Testis (tissue), 3 donors: ENCODE results near the gene TBCD. TPM values are rescaled to one million over a fixed set of nuclear protein-coding genes. Genes with fewer than 3 reads are reported as not detected.

ENCODE experiments used
- DNase-seq: peaks from one replicate; pipeline ENCODE4 v3.0.0-alpha.2; 2019
- H3K27ac ChIP-seq, 2 donors: fragments of 200-600 bp; sonication (generic); one replicate each; pipeline ENCODE4 v1.5.1; 2019
- H3K27me3 ChIP-seq: fragments of 200-600 bp; sonication (generic); one replicate; pipeline ENCODE4 v1.5.1; 2019
- H3K36me3 ChIP-seq: fragments of 200-600 bp; sonication (generic); one replicate; pipeline ENCODE4 v1.5.1; 2017; ENCODE audit warnings: low read depth; ENCODE audit errors: missing control alignments
- H3K4me1 ChIP-seq: fragments of 200-600 bp; sonication (generic); one replicate; pipeline ENCODE4 v1.5.1; 2019
- H3K4me3 ChIP-seq, 2 donors: fragments of 200-600 bp; sonication (generic); one replicate each; pipeline ENCODE4 v1.5.1; 2017 to 2019
- H3K9me3 ChIP-seq: fragments of 200-600 bp; sonication (generic); one replicate; pipeline ENCODE4 v1.5.1; 2017
- POLR2A ChIP-seq: fragments of 450-650 bp; IDR thresholded peaks from one replicate; pipeline ENCODE4 v1.6.1; 2017; ENCODE audit warnings: antibody characterized with exemption, mild to moderate bottlenecking, moderate library complexity
- WGBS, 2 donors: methylation state at CpG; one replicate each; pipeline ENCODE4 v1.1.5; 2018; 5-methylcytosine and 5-hydroxymethylcytosine counted together
- intact Hi-C: fragments of 100-400 bp; cut with DNase I; formaldehyde crosslinking; loops from one replicate; pipeline ENCODE4 v1.15.1; 2023; ENCODE audit warnings: low total_unique reads
- polyA plus RNA-seq: library from polyadenylated mRNA; stranded (reverse); fragments of 350-450 nt; fragmentation: Illumina TruSeq; extraction: RNeasy Lipid Tissue Mini Kit (QIAGEN cat#74804); gene quantifications from one replicate; pipeline ENCODE4 v1.2.3, GENCODE V29; 2014; ENCODE audit warnings: low read depth, low replicate concordance; ENCODE audit not compliant: insufficient read depth
- total RNA-seq, 2 donors: library from RNA; depleted of rRNA; stranded (reverse); fragments of >200 nt; gene quantifications; one replicate each; pipeline ENCODE4 v1.2.3, GENCODE V29; 2016
- TF ChIP-seq, protein P1 (sequence below), 3 experiments: fragments of 450-650 bp in 2 of 3; fragments of 200-600 bp in 1 of 3; sonication (generic) in 1 of 3; IDR thresholded peaks; one replicate each; pipeline ENCODE4 v1.5.1; 2016 to 2019; ENCODE audit warnings: antibody characterized with exemption in 3 of 3, mild to moderate bottlenecking in 2 of 3, moderate library complexity in 1 of 3

Gene TBCD
- total and polyA plus RNA-seq, 3 donors from 2014 or later, result 81.2 to 128 (median 115) TPM

DNA sequence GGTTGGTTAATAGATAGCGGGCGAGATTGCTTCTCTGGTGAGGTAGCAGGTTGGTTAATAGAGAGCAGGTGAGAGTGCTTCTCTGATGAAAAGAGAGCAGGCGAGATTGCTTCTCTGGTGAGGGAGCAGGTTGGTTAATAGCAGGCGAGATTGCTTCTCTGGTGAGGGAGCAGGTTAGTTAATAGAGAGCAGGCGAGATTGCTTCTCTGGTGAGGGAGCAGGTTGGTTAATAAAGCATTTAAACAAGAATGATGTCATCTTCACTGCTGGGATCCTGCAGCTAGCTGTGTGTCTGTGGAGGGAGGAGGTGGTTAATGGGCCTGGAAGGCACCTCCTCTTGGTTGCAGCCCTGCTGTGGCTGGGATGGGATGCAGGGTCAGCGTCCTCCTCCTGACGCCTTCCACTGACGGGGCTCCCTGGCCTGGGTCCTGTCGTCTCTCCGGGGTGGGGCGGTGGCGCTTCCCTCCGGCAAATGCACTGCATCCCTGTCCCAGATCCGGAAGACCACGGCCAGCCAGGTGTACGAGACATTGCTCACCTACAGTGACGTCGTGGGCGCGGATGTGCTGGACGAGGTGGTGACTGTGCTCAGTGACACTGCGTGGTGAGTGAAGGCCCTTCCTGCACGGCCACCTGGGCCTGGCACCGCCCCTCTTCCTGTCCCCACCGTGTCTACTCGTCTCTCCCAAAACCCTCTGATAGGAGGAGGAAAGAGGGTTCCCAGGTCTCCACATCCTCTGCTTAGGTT, 187.2 kb downstream of the TBCD start:
- 90 to 96% methylated on average over 21 to 26 of the region's 26 CpGs for WGBS, 2 donors
- TF ChIP-seq POLR2A, result no peak
- TF ChIP-seq, protein P1, sequence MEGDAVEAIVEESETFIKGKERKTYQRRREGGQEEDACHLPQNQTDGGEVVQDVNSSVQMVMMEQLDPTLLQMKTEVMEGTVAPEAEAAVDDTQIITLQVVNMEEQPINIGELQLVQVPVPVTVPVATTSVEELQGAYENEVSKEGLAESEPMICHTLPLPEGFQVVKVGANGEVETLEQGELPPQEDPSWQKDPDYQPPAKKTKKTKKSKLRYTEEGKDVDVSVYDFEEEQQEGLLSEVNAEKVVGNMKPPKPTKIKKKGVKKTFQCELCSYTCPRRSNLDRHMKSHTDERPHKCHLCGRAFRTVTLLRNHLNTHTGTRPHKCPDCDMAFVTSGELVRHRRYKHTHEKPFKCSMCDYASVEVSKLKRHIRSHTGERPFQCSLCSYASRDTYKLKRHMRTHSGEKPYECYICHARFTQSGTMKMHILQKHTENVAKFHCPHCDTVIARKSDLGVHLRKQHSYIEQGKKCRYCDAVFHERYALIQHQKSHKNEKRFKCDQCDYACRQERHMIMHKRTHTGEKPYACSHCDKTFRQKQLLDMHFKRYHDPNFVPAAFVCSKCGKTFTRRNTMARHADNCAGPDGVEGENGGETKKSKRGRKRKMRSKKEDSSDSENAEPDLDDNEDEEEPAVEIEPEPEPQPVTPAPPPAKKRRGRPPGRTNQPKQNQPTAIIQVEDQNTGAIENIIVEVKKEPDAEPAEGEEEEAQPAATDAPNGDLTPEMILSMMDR (IDR thresholded peaks at IDR 0.05), result no peak
- Histone ChIP-seq H3K9me3 (no peaks in the 10 kb centered on the region), H3K27me3 (no peaks in the 10 kb centered on the region), H3K4me1 (no peaks in the 10 kb centered on the region), H3K36me3 (no peaks in the 10 kb centered on the region), H3K4me3 (no peak overlapping the region), H3K27ac (no peak overlapping the region)
- intact Hi-C loops, result no loop called here
- no peak for DNase-seq

DNA sequence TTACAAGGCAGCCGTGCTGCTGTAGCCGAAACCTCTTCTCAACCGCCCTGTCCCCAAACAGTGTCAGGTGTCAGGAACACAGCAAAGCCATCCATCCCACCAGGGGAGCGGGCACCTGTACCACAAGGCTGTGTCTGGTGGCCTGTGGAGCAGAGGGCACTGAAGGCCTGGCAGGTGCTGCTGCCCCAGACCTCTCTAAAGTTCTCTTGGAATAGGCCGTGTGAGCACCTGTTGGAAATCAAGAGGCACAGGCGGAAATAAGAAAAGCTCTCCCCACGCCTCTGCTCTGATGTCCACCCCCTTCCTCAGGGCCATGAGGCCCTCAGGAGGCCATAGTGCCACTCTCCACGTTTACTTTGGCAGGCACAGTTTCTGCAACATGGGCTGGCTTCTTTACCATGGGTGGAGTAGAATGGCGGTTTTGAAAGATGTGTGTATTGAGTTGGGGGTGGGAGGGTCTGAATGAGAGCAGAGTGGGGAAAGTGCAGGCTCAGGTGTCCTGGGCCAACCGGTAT, 187.8 kb downstream of the TBCD start:
- Histone ChIP-seq H3K9me3 (no peaks in the 10 kb centered on the region), H3K27ac (no peak overlapping the region), H3K27me3 (no peaks in the 10 kb centered on the region), H3K36me3 (no peaks in the 10 kb centered on the region), H3K4me3 (no peak overlapping the region), H3K4me1 (no peaks in the 10 kb centered on the region)
- no peak for TF ChIP-seq POLR2A
- TF ChIP-seq, protein P1 (IDR thresholded peaks at IDR 0.05), result no peak
- intact Hi-C loops, result no loop called here
- WGBS, 2 donors, result 89 to 92% methylated on average over 7 to 10 of the region's 10 CpGs
- no peak for DNase-seq

DNA sequence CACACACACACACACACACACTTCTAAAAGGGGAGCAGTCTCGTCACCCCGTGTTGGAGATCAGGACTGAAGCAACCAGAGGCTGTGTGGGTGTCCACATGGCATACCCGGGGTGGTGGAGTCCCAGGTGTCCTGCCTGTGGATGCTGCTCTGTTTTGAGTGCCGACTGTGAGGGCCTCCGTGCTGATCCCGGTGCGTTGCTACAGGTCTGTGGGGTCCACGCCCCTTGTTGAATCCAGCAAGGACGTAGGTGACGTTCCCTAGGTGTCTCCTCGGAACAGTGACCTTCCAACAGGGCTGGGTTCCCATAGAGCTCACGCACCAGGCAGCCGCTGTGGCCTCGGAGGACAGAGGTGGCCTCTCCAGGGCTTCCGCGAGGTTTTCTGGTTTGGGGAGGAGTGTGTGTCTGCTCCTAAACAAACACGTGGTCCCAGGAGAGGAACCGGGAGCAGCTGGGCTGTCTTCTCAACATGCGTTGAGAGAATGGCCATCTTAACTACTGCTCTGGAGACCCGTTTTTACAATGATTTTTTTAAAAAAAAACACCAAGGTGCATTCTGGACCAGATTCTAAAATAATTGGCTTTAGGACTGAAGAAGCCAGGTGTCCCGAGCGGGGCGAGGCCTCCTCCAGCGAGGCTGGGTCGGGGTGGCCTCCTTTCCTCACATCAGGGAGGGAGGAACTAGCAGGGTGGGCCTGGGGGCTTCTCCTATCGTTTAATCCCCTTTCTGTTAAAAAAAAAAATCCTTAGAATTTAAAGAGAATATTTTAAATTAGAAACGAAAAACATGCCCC, 188.6 kb downstream of the TBCD start:
- Histone ChIP-seq H3K36me3 (no peaks in the 10 kb centered on the region), H3K27me3 (no peaks in the 10 kb centered on the region), H3K4me3 (no peak overlapping the region), H3K27ac (no peak overlapping the region), H3K4me1 (no peaks in the 10 kb centered on the region), H3K9me3 (no peaks in the 10 kb centered on the region)
- no peak for DNase-seq
- TF ChIP-seq, protein P1 (IDR thresholded peaks at IDR 0.05), result no peak
- TF ChIP-seq POLR2A, result no peak
- intact Hi-C loops, result no loop called here
- WGBS, 2 donors, result 85 to 89% methylated on average over 14 to 27 of the region's 27 CpGs

DNA sequence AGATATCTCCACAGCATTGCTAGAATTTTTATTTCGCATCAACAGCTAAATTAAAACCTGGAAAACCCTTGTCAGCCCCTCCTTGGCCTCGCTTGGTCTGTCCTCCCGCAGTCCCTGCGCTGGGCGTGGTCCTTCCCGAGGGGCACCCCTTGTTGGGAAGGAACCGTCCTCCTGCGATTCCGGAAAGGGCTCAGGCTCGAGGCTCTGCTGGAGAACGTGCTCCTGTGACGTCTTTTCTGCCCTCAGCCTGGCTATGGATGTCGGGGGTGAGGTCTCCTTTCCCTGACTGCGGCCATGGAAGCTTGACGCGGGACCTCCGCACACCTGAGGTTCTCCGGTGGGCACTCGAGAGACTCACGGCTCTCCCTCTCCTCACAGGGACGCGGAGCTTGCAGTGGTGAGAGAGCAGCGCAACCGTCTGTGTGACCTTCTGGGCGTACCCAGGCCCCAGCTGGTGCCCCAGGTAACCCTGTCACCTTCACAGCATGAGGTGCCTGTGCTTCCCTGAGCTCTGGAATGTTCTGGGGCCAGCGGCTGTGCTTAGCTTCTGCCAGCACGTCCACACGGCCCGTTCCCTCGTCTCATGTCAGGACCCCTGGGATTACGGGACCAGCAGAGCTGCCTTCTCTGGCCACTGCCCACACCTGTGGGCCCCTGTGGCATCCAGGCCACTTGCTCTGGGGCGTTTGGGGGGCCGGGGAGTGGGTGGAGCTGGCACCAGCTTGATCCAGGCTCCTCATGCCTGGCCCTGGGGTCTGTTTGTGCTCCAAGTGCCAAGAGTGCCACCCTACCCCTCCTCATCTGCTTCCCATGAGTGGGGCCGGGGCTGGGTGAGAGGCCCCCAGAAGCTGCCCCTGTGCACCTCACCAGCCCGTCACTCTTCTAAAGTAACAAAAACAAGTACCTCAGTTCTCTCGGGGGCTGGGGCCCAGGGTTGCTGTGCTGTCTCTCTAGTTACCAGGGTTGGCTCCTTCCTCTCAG, 189.4 kb downstream of the TBCD start:
- Histone ChIP-seq H3K4me3 (no peak overlapping the region), H3K27me3 (no peaks in the 10 kb centered on the region), H3K27ac (no peak overlapping the region), H3K9me3 (no peaks in the 10 kb centered on the region), H3K36me3 (no peaks in the 10 kb centered on the region), H3K4me1 (no peaks in the 10 kb centered on the region)
- no peak for TF ChIP-seq POLR2A
- TF ChIP-seq, protein P1 (IDR thresholded peaks at IDR 0.05), result no peak
- no peak for DNase-seq
- intact Hi-C loops, result no loop called here
- WGBS, 2 donors, result 95% methylated on average over 25 to 36 of the region's 36 CpGs
